CD14-positive monocyte (primary cell): ENCODE measurements around the gene PUDP. TPM values are rescaled to one million over a fixed set of nuclear protein-coding genes. Genes with fewer than 3 reads are reported as not detected.
A peak's percentile ranks its signal among the peaks of the same experiment; 100 is the strongest.

Source experiments
- DNase-seq, 3 donors: peaks; one replicate each; pipeline ENCODE4 v3.0.0-alpha.2; 2011 to 2022
- H2AFZ ChIP-seq: 2 replicates; pipeline ENCODE4 v1.6.0; 2012; ENCODE audit warnings: mild to moderate bottlenecking, low read depth, low read length, inconsistent platforms; ENCODE audit not compliant: insufficient read depth, poor library complexity, severe bottlenecking
- H3K27ac ChIP-seq, 2 donors: 1 replicate in 1 of 2; 2 replicates in 1 of 2; pipeline ENCODE4 v1.5.1; 2012 to 2013; ENCODE audit warnings: low read length in 2 of 2, control low read depth in 1 of 2, inconsistent platforms in 1 of 2, low read depth in 1 of 2, mild to moderate bottlenecking in 1 of 2
- H3K27me3 ChIP-seq, 2 donors: one replicate each; pipeline versions ENCODE4 v1.6.0 to v1.6.1; 2011 to 2013; ENCODE audit warnings: low read length in 2 of 2; ENCODE audit not compliant: control insufficient read depth in 2 of 2, insufficient read depth in 2 of 2
- H3K36me3 ChIP-seq, 2 donors: replicated peaks in 1 of 2; 1 replicate in 1 of 2; 2 replicates in 1 of 2; pipeline versions ENCODE4 v1.5.1 to v1.6.1; 2012 to 2013; ENCODE audit warnings: low read length in 2 of 2, control low read depth in 1 of 2, inconsistent platforms in 1 of 2, mild to moderate bottlenecking in 1 of 2; ENCODE audit not compliant: insufficient read depth in 2 of 2, control insufficient read depth in 1 of 2
- H3K4me1 ChIP-seq, 2 donors: 1 replicate in 1 of 2; 2 replicates in 1 of 2; pipeline versions ENCODE4 v1.5.1 to v1.6.1; 2012 to 2013; ENCODE audit warnings: low read length in 2 of 2, control low read depth in 1 of 2, inconsistent platforms in 1 of 2, mild to moderate bottlenecking in 1 of 2, moderate library complexity in 1 of 2; ENCODE audit not compliant: insufficient read depth in 2 of 2, control insufficient read depth in 1 of 2
- H3K4me2 ChIP-seq: replicated peaks from 2 replicates; pipeline ENCODE3; 2012; ENCODE audit warnings: low read length, moderate library complexity, mild to moderate bottlenecking; ENCODE audit not compliant: poor library complexity, severe bottlenecking; ENCODE audit errors: extremely low read depth
- H3K4me3 ChIP-seq, 3 experiments: fragments of 200-600 bp in 1 of 3; sonication (generic) in 1 of 3; replicated peaks in 1 of 3; 1 replicate in 2 of 3; 2 replicates in 1 of 3; pipeline ENCODE4 v1.5.1; 2011 to 2013; ENCODE audit warnings: low read length in 3 of 3, mild to moderate bottlenecking in 3 of 3, control low read depth in 2 of 3, low read depth in 2 of 3, inconsistent platforms in 1 of 3, moderate library complexity in 1 of 3
- H3K79me2 ChIP-seq: 2 replicates; pipeline ENCODE4 v1.6.0; 2012; ENCODE audit warnings: mild to moderate bottlenecking, control low read depth, inconsistent platforms, low read length, moderate library complexity; ENCODE audit not compliant: insufficient read depth
- H3K9ac ChIP-seq: 2 replicates; pipeline ENCODE4 v1.6.0; 2017; ENCODE audit warnings: low read length, mild to moderate bottlenecking; ENCODE audit not compliant: insufficient read depth, poor library complexity, severe bottlenecking
- H3K9me3 ChIP-seq, 2 donors: replicated peaks in 1 of 2; 1 replicate in 1 of 2; 2 replicates in 1 of 2; pipeline versions ENCODE4 v1.5.1 to v1.6.1; 2012 to 2013; ENCODE audit warnings: low read length in 2 of 2, control low read depth in 1 of 2; ENCODE audit not compliant: control insufficient read depth in 1 of 2, insufficient read depth in 1 of 2
- H4K20me1 ChIP-seq: 2 replicates; pipeline ENCODE4 v1.6.0; 2012; ENCODE audit warnings: mild to moderate bottlenecking, low read length, control low read depth, moderate library complexity; ENCODE audit not compliant: insufficient read depth
- H3K27ac Mint-ChIP-seq, 7 donors: one replicate each; pipeline ENCODE4 v1.8.0; 2020; ENCODE audit warnings: mild to moderate bottlenecking in 7 of 7, mixed read lengths in 7 of 7, moderate library complexity in 6 of 7, inconsistent platforms in 2 of 7
- H3K27me3 Mint-ChIP-seq, 3 donors: one replicate each; pipeline ENCODE4 v1.8.0; 2021 to 2022; ENCODE audit warnings: low read depth in 3 of 3, mild to moderate bottlenecking in 3 of 3, mixed read lengths in 3 of 3, moderate library complexity in 3 of 3, inconsistent platforms in 1 of 3
- H3K36me3 Mint-ChIP-seq, 2 donors: one replicate each; pipeline ENCODE4 v1.8.0; 2020; ENCODE audit warnings: mixed read lengths in 2 of 2, inconsistent platforms in 1 of 2, mild to moderate bottlenecking in 1 of 2
- H3K4me1 Mint-ChIP-seq: one replicate; pipeline ENCODE4 v1.8.0; 2020; ENCODE audit warnings: mild to moderate bottlenecking, mixed read lengths
- H3K4me3 Mint-ChIP-seq, 2 donors: one replicate each; pipeline ENCODE4 v1.8.0; 2020; ENCODE audit warnings: mild to moderate bottlenecking in 2 of 2, mixed read lengths in 2 of 2, moderate library complexity in 1 of 2
- H3K9me3 Mint-ChIP-seq, 7 donors: one replicate each; pipeline ENCODE4 v1.8.0; 2020 to 2022; ENCODE audit warnings: mixed read lengths in 7 of 7, mild to moderate bottlenecking in 6 of 7, moderate library complexity in 6 of 7, inconsistent platforms in 2 of 7
- WGBS: methylation state at CpG from one replicate; pipeline ENCODE4 v1.1.5; 2013; ENCODE audit warnings: missing lambda C conversion rate; ENCODE audit not compliant: insufficient coverage; 5-methylcytosine and 5-hydroxymethylcytosine counted together
- intact Hi-C, 2 donors: fragments of 100-400 bp; cut with micrococcal nuclease; formaldehyde crosslinking; loops; one replicate each; pipeline versions ENCODE4 v1.15.0 to v1.15.1; 2023
- polyA plus RNA-seq, 3 donors: library from polyadenylated mRNA; depleted of rRNA in 1 of 3; unstranded in 2 of 3; stranded (reverse) in 1 of 3; fragments of 300-500 nt in 2 of 3; fragments of >200 nt in 1 of 3; fragmentation: Illumina TruSeq in 2 of 3; gene quantifications; 1 replicate in 2 of 3; 2 replicates in 1 of 3; pipeline ENCODE4 v1.2.3, GENCODE V29; 2012 to 2021
- TF ChIP-seq, protein P1 (sequence below): fragments of 200-600 bp; IDR thresholded peaks from one replicate; pipeline ENCODE4 v1.8.0; 2022; ENCODE audit warnings: antibody characterized with exemption, mild to moderate bottlenecking

Gene PUDP
- polyA plus RNA-seq, 3 donors, result 21.4 to 49.5 (median 45.4) TPM

DNA sequence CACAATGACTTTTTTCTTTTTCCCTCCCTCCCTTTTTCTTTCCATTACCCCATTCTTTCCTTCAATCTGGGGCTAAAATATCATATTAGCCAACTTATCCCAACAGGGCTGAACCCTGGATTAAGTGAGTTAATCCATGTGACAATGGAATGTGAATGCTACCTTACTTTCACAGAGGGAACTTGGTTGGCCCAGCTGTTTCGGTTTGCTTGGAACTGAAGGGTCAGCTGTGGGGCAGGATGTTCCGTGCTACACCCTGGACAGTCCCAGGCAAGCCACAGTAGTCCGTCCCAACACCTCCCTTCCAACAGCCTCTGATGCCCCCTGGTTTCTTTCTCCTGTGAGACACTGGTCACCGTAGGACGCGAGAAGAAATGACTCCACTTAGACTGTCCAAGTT lies 95.4 kb downstream of the PUDP start:
- Mint-ChIP-seq H3K4me3 (no peak overlapping the region), H3K9me3 (peaks cover 0 to 10% (median 0%) of the 10 kb centered on the region in 7 donors), H3K4me1 (peaks cover 3% of the 10 kb centered on the region), H3K27me3 (peaks cover 0 to 4% (median 0%) of the 10 kb centered on the region in 3 donors), H3K36me3 (peaks cover 44 to 81% of the 10 kb centered on the region in 2 donors), H3K27ac (no peak overlapping the region)
- Histone ChIP-seq H3K4me3 (no peak overlapping the region), H4K20me1 (peaks cover 7% of the 10 kb centered on the region), H3K9me3 (no peaks in the 10 kb centered on the region), H3K9ac (no peak overlapping the region), H3K27ac (no peak overlapping the region), H3K4me1 (no peaks in the 10 kb centered on the region), H3K27me3 (no peaks in the 10 kb centered on the region), H2AFZ (no peak overlapping the region), H3K79me2 (no peaks in the 10 kb centered on the region), H3K4me2 (no peak overlapping the region), H3K36me3 (peaks cover 17 to 87% of the 10 kb centered on the region in 2 donors)
- WGBS, result no CpG with 5 or more reads among the region's 6 CpGs
- TF ChIP-seq, protein P1, sequence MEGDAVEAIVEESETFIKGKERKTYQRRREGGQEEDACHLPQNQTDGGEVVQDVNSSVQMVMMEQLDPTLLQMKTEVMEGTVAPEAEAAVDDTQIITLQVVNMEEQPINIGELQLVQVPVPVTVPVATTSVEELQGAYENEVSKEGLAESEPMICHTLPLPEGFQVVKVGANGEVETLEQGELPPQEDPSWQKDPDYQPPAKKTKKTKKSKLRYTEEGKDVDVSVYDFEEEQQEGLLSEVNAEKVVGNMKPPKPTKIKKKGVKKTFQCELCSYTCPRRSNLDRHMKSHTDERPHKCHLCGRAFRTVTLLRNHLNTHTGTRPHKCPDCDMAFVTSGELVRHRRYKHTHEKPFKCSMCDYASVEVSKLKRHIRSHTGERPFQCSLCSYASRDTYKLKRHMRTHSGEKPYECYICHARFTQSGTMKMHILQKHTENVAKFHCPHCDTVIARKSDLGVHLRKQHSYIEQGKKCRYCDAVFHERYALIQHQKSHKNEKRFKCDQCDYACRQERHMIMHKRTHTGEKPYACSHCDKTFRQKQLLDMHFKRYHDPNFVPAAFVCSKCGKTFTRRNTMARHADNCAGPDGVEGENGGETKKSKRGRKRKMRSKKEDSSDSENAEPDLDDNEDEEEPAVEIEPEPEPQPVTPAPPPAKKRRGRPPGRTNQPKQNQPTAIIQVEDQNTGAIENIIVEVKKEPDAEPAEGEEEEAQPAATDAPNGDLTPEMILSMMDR, result no peak
- no peak for DNase-seq
- intact Hi-C loops, result no loop called here

DNA sequence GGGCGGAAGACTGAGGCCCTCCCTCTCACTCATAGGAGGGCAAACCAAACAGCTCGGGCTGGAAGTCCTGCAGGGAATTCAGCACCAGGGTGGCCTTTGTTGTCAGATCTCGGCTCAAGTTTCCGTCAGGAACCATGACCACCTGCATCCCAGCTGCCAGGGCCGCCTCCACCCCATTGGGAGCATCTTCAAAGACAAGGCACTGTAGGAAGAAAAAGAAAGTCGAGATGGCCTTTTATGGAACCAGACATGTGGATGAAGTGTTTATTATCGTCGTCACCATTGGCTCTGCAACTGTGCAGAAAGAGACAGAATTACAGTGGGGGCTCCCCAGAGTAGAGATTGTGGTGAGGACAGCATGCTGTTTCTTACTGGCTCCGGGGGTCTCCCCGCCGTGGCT lies 97.7 kb downstream of the PUDP start:
- TF ChIP-seq, protein P1, result no peak
- WGBS, result no CpG with 5 or more reads among the region's 11 CpGs

More for the DNA sequence above, 97.7 kb downstream of the PUDP start:
- H3K79me2 ChIP-seq, result no peaks in the 10 kb centered on the region
- no peak overlapping the region for H3K4me3 Mint-ChIP-seq
- H3K9me3 ChIP-seq, result no peaks in the 10 kb centered on the region
- no peaks in the 10 kb centered on the region for H3K27me3 ChIP-seq
- intact Hi-C loops, result no loop called here
- H3K4me2 ChIP-seq, result no peak overlapping the region
- H3K27ac Mint-ChIP-seq, result peak overlapping the region in 1 of 7 donors; percentile 4
- H3K27me3 Mint-ChIP-seq, result peaks cover 0 to 2% (median 0%) of the 10 kb centered on the region in 3 donors
- H4K20me1 ChIP-seq, result peaks cover 2% of the 10 kb centered on the region
- no peak overlapping the region for H3K4me3 ChIP-seq
- no peak overlapping the region for H3K9ac ChIP-seq
- DNase-seq, result no peak
- H3K36me3 Mint-ChIP-seq, result peaks cover 39 to 74% of the 10 kb centered on the region in 2 donors
- H3K4me1 Mint-ChIP-seq, result no peaks in the 10 kb centered on the region
- no peaks in the 10 kb centered on the region for H3K4me1 ChIP-seq
- peaks cover 6 to 80% of the 10 kb centered on the region in 2 donors for H3K36me3 ChIP-seq
- H3K27ac ChIP-seq, result no peak overlapping the region
- H2AFZ ChIP-seq, result no peak overlapping the region
- H3K9me3 Mint-ChIP-seq, result peaks cover 0 to 5% (median 0%) of the 10 kb centered on the region in 7 donors
